Measurements from ENCODE around the gene NLGN1. TPM values are rescaled to one million over a fixed set of nuclear protein-coding genes. Genes with fewer than 3 reads are reported as not detected.

Gene NLGN1
- total RNA-seq, 1 experiment from 2014 or later: 5.2 TPM

GRCh38 chr3:174216946-174217718, 819.6 kb downstream of the NLGN1 start:
- Histone ChIP-seq H2AFZ (ENCODE audit: low read length) (no peak overlapping the region), H3K4ac (ENCODE audit: low read depth, low read length) (no peak overlapping the region), H3K79me1 (ENCODE audit: insufficient read depth, low read depth, low read length, poor library complexity, severe bottlenecking) (no peaks in the 10 kb centered on the region), H3K23ac (ENCODE audit: insufficient read length, low read depth, low read length) (no peak overlapping the region), H3K9ac (ENCODE audit: extremely low read depth, insufficient read length, low read length) (no peak overlapping the region), H2BK120ac (ENCODE audit: low read depth, low read length, poor library complexity, severe bottlenecking) (no peak overlapping the region), H3K4me2 (ENCODE audit: insufficient read depth, insufficient read length, low read length) (no peak overlapping the region), H3K18ac (ENCODE audit: insufficient read length, low read depth, low read length) (no peak overlapping the region), H4K8ac (replicated peaks; ENCODE audit: insufficient read length, low read depth, low read length) (no peak overlapping the region), H2BK12ac (ENCODE audit: insufficient read length, low read depth, low read length) (no peak overlapping the region), H3K14ac (ENCODE audit: insufficient read depth, low read length) (no peak overlapping the region), H4K5ac (ENCODE audit: insufficient read length, low read depth, low read length) (no peak overlapping the region), H4K91ac (ENCODE audit: insufficient read length, low read depth, low read length) (no peak overlapping the region), H2BK20ac (ENCODE audit: low read depth, low read length, poor library complexity, severe bottlenecking) (no peak overlapping the region), H3K9me3 (ENCODE audit: control insufficient read depth, low read depth, low read length) (no peaks in the 10 kb centered on the region), H3K4me1 (ENCODE audit: insufficient read depth, low read length) (no peaks in the 10 kb centered on the region), H3K79me2 (ENCODE audit: insufficient read depth, low read length) (no peaks in the 10 kb centered on the region), H2BK15ac (ENCODE audit: low read depth, low read length) (no peak overlapping the region), H3K27ac (ENCODE audit: insufficient read length, low read depth, low read length) (no peak overlapping the region), H3K27me3 (ENCODE audit: insufficient read depth, low read length) (no peaks in the 10 kb centered on the region), H2BK5ac (ENCODE audit: insufficient read length, low read length) (no peak overlapping the region), H3T11ph (ENCODE audit: low read length) (no peak overlapping the region), H2AK5ac (ENCODE audit: insufficient read length, low read length) (no peak overlapping the region), H4K20me1 (ENCODE audit: control insufficient read depth, insufficient read depth, insufficient read length) (no peaks in the 10 kb centered on the region), H3K23me2 (ENCODE audit: insufficient read length, low read depth, low read length, poor library complexity, severe bottlenecking) (no peaks in the 10 kb centered on the region), H3K56ac (ENCODE audit: insufficient read length, low read depth, low read length) (no peak overlapping the region)
- H3K4me3 Mint-ChIP-seq: no peak overlapping the region
- no peak for TF ChIP-seq CTCF (conservative IDR thresholded peaks at IDR 0.05)
- peaks cover 12 to 17% of the 10 kb centered on the region in 2 experiments for H3K4me1 Mint-ChIP-seq
- H3K9me3 Mint-ChIP-seq: no peaks in the 10 kb centered on the region
- no peak for DNase-seq
- H3K36me3 Mint-ChIP-seq (ENCODE audit: insufficient read depth in 1 of 3, low read depth in 3 of 3): peaks cover 0 to 6% (median 4%) of the 10 kb centered on the region in 3 experiments; a peak in 3 of 7 replicates
- WGBS (ENCODE audit: extremely low coverage, insufficient read length, low lambda C conversion rate): no CpG with 5 or more reads among the region's 3 CpGs
- H3K27ac Mint-ChIP-seq: peak overlapping the region in 1 of 3 experiments; percentile 56; a peak in 1 of 7 replicates
- H3K27me3 Mint-ChIP-seq (ENCODE audit: low read depth): no peaks in the 10 kb centered on the region

Measured in H9 (cell line).